ENCODE results near the gene GALNT8.

GALNT8 gene

GRCh38 chr12:4800555-4800954 lies 80.4 kb downstream of the GALNT8 start:
- DNase-seq: no peak

GRCh38 chr12:4802841-4803240 lies 82.6 kb downstream of the GALNT8 start:
- no peak for DNase-seq

- DNase-seq: no peak
These were observed 86.4 kb downstream of the GALNT8 start for GRCh38 chr12:4806439-4807115.

GRCh38 chr12:4807116-4807783 lies 87.0 kb downstream of the GALNT8 start:
- DNase-seq: no peak

GRCh38 chr12:4807813-4808212 lies 87.6 kb downstream of the GALNT8 start:
- no peak for DNase-seq

GRCh38 chr12:4809013-4809448 lies 88.8 kb downstream of the GALNT8 start:
- DNase-seq: no peak

GRCh38 chr12:4809449-4810218 lies 89.4 kb downstream of the GALNT8 start:
- no peak for DNase-seq

- no peak for DNase-seq
These were observed 90.0 kb downstream of the GALNT8 start for GRCh38 chr12:4810219-4810671.

- DNase-seq: no peak
These were observed 92.6 kb downstream of the GALNT8 start for GRCh38 chr12:4812624-4813327.

- no peak for DNase-seq
These were observed 93.5 kb downstream of the GALNT8 start for GRCh38 chr12:4813741-4814140.

GRCh38 chr12:4814485-4814884 lies 94.3 kb downstream of the GALNT8 start:
- no peak for DNase-seq

- no peak for DNase-seq
These were observed 96.7 kb downstream of the GALNT8 start for GRCh38 chr12:4816744-4817525.

- DNase-seq: no peak
These were observed 97.7 kb downstream of the GALNT8 start for GRCh38 chr12:4817880-4818279.

- DNase-seq: no peak
These were observed 99.5 kb downstream of the GALNT8 start for GRCh38 chr12:4819654-4820053.

GRCh38 chr12:4820971-4821370 lies 100.8 kb downstream of the GALNT8 start:
- DNase-seq: no peak

Data from NCI-H1436 treated with DMSO at 0.1 percent for 48 hours (cell line).